OCI-LY3 (cell line): Measurements from ENCODE around the gene IL32.

Experiments used
- H2AFZ ChIP-seq: fragments of 200-600, 300-600 bp; shearing (Covaris generic); 2 replicates; pipeline ENCODE4 v1.6.0; 2014; ENCODE audit warnings: antibody characterized with exemption, low read depth, low read length
- H3K27ac ChIP-seq: fragments of 200-600, 300-600 bp; sonication (generic); 2 replicates; pipeline ENCODE4 v1.5.1; 2014; ENCODE audit warnings: mild to moderate bottlenecking, low read length, moderate library complexity, mixed read lengths
- H3K27me3 ChIP-seq: fragments of 200-600, 300-600 bp; sonication (generic); 2 replicates; pipeline ENCODE4 v1.6.1; 2014; ENCODE audit warnings: low read depth, low read length, mixed read lengths
- H3K36me3 ChIP-seq: fragments of 200-600, 300-600 bp; sonication (generic); replicated peaks from 2 replicates; pipeline ENCODE3; 2014; ENCODE audit warnings: low read depth, low read length, mixed read lengths
- H3K4me1 ChIP-seq: fragments of 300-600, 200-600 bp; sonication (generic); 2 replicates; pipeline ENCODE4 v1.6.1; 2014; ENCODE audit warnings: low read length, mixed read lengths
- H3K4me2 ChIP-seq: fragments of 200-600, 300-600 bp; sonication (generic); 2 replicates; pipeline ENCODE4 v1.6.1; 2014; ENCODE audit warnings: low read length, mixed read lengths
- H3K4me3 ChIP-seq: fragments of 300-600, 200-600 bp; sonication (generic); 2 replicates; pipeline ENCODE4 v1.5.1; 2014; ENCODE audit warnings: antibody characterized with exemption, mild to moderate bottlenecking, low read length, moderate library complexity
- H3K79me2 ChIP-seq: fragments of 300-600, 200-600 bp; shearing (Covaris generic); 2 replicates; pipeline ENCODE4 v1.6.1; 2014; ENCODE audit warnings: mild to moderate bottlenecking, low read length, mixed read lengths
- H3K9ac ChIP-seq: fragments of 300-600, 200-600 bp; shearing (Covaris generic); 2 replicates; pipeline ENCODE4 v1.6.0; 2014; ENCODE audit warnings: mild to moderate bottlenecking, low read length, moderate library complexity
- H3K9me3 ChIP-seq: fragments of 200-600, 300-600 bp; shearing (Covaris generic); 2 replicates; pipeline ENCODE4 v1.6.1; 2014; ENCODE audit warnings: low read length, mixed read lengths; ENCODE audit not compliant: insufficient read depth
- H4K20me1 ChIP-seq: fragments of 200-600, 300-600 bp; sonication (generic); 2 replicates; pipeline ENCODE4 v1.6.1; 2016; ENCODE audit warnings: low read length, mixed read lengths; ENCODE audit not compliant: insufficient read depth
- EZH2phosphoT487 ChIP-seq: fragments of 200-600 bp; shearing (Covaris generic); IDR thresholded peaks from 2 replicates; pipeline ENCODE4 v1.6.1; 2018; ENCODE audit warnings: antibody characterized with exemption, mixed run types, low read depth
- TF ChIP-seq, protein P1 (sequence below): fragments of 200-600, 300-600 bp; sonication (generic); IDR thresholded peaks from 2 replicates; pipeline ENCODE4 v1.5.1; 2014; ENCODE audit warnings: antibody characterized with exemption, low read length, low read depth

The IL32 gene

GRCh38 chr16:3056336-3057180 is 8.9 kb upstream of the IL32 start:
- Histone ChIP-seq H3K4me2 (no peak overlapping the region), H3K9ac (no peak overlapping the region)

GRCh38 chr16:3057181-3058138 is 8.0 kb upstream of the IL32 start:
- Histone ChIP-seq H3K4me3 (peak overlapping the region; percentile 82), H3K36me3 (no peaks in the 10 kb centered on the region), H2AFZ (no peak overlapping the region), H3K27me3 (peaks cover 5% of the 10 kb centered on the region; the same call in 1 of the 2 replicates), H3K9me3 (no peaks in the 10 kb centered on the region), H3K9ac (no peak overlapping the region), H3K4me2 (peak overlapping the region; percentile 93), H3K79me2 (no peaks in the 10 kb centered on the region), H3K4me1 (peaks cover 6% of the 10 kb centered on the region), H3K27ac (no peak overlapping the region), H4K20me1 (0 out of 2 replicates have a peak, but pooled peaks cover 4% of the 10 kb centered on the region)
- TF ChIP-seq EZH2phosphoT487 = no peak
- TF ChIP-seq, protein P1, sequence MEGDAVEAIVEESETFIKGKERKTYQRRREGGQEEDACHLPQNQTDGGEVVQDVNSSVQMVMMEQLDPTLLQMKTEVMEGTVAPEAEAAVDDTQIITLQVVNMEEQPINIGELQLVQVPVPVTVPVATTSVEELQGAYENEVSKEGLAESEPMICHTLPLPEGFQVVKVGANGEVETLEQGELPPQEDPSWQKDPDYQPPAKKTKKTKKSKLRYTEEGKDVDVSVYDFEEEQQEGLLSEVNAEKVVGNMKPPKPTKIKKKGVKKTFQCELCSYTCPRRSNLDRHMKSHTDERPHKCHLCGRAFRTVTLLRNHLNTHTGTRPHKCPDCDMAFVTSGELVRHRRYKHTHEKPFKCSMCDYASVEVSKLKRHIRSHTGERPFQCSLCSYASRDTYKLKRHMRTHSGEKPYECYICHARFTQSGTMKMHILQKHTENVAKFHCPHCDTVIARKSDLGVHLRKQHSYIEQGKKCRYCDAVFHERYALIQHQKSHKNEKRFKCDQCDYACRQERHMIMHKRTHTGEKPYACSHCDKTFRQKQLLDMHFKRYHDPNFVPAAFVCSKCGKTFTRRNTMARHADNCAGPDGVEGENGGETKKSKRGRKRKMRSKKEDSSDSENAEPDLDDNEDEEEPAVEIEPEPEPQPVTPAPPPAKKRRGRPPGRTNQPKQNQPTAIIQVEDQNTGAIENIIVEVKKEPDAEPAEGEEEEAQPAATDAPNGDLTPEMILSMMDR = no peak

More at GRCh38 chr16:3056336-3057180, 8.9 kb upstream of the IL32 start:
- Histone ChIP-seq H3K27ac (no peak overlapping the region), H3K79me2 (no peaks in the 10 kb centered on the region), H3K27me3 (peaks cover 5% of the 10 kb centered on the region; the same call in 1 of the 2 replicates), H3K4me3 (no peak overlapping the region), H3K36me3 (no peaks in the 10 kb centered on the region), H3K4me1 (peaks cover 6% of the 10 kb centered on the region), H2AFZ (no peak overlapping the region), H4K20me1 (0 out of 2 replicates have a peak, but pooled peaks cover 4% of the 10 kb centered on the region), H3K9me3 (no peaks in the 10 kb centered on the region)
- TF ChIP-seq, protein P1 = no peak
- TF ChIP-seq EZH2phosphoT487 = no peak

GRCh38 chr16:3058139-3059030 is 7.1 kb upstream of the IL32 start:
- no peaks in the 10 kb centered on the region for H3K36me3 ChIP-seq
- H3K79me2 ChIP-seq = no peaks in the 10 kb centered on the region
- H3K9ac ChIP-seq = peak overlapping the region; percentile 88
- TF ChIP-seq, protein P1 = peak; percentile 40
- TF ChIP-seq EZH2phosphoT487 = no peak
- H4K20me1 ChIP-seq = 0 out of 2 replicates have a peak, but pooled peaks cover 4% of the 10 kb centered on the region
- H3K4me1 ChIP-seq = peaks cover 6% of the 10 kb centered on the region
- H3K27ac ChIP-seq = peak overlapping the region; percentile 19; the same call in 1 of the 2 replicates
- peak overlapping the region; percentile 93 for H3K4me2 ChIP-seq
- peaks cover 5% of the 10 kb centered on the region; the same call in 1 of the 2 replicates for H3K27me3 ChIP-seq
- peak overlapping the region; percentile 35; the same call in 1 of the 2 replicates for H2AFZ ChIP-seq
- peak overlapping the region; percentile 82 for H3K4me3 ChIP-seq
- no peaks in the 10 kb centered on the region for H3K9me3 ChIP-seq
